NCI-H1092 (cell line): ENCODE results near the gene LCAT.
A peak's percentile ranks its signal among the peaks of the same experiment; 100 is the strongest.
"Not testable (repeated sequence)": the region's sequence is repeated elsewhere in the genome, so short reads cannot be mapped to it uniquely, and the experiment has no call there.

Experiments
- DNase-seq: peaks from one replicate; lab custom pipeline; 2025; lab: John Stamatoyannopoulos, UW

Gene LCAT

GRCh38 chr16:67931712-67932461 lies 12.0 kb downstream of the LCAT start, which contains the start of gene CTRL:
TSS of gene CTRL (minus strand) at chr16:67931862. CDS start at chr16:67931852, 10 bp downstream.
- no peak for DNase-seq

DNA sequence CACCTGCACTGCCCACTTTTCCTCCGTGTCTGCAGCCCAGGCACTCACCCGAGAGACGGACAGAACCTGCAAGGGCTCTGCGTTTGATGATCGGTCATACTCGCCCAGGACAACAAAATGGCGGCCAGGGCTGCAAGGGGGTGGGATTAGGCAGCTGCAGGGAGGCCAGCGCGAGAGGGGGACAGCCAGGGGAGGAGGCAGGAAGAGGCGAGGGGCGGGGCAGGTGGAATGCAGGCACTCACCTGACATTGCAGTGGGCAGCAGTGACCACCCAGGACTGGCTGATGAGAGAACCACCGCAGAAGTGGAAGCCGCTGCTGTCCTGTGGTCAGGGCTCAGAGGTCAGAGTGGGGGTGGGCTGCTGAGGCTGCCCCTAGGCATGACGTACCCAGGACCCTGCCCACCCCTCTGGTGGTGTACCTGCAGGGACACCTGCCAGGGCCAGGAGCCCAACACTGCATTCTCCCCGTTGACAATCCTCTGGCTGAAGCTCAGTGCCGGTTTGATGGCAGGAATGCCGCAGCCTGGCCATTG lies 13.2 kb downstream of the LCAT start:
- no peak for DNase-seq

- no peak for DNase-seq
These were observed 13.7 kb downstream of the LCAT start for GRCh38 chr16:67930191-67930590.

DNA sequence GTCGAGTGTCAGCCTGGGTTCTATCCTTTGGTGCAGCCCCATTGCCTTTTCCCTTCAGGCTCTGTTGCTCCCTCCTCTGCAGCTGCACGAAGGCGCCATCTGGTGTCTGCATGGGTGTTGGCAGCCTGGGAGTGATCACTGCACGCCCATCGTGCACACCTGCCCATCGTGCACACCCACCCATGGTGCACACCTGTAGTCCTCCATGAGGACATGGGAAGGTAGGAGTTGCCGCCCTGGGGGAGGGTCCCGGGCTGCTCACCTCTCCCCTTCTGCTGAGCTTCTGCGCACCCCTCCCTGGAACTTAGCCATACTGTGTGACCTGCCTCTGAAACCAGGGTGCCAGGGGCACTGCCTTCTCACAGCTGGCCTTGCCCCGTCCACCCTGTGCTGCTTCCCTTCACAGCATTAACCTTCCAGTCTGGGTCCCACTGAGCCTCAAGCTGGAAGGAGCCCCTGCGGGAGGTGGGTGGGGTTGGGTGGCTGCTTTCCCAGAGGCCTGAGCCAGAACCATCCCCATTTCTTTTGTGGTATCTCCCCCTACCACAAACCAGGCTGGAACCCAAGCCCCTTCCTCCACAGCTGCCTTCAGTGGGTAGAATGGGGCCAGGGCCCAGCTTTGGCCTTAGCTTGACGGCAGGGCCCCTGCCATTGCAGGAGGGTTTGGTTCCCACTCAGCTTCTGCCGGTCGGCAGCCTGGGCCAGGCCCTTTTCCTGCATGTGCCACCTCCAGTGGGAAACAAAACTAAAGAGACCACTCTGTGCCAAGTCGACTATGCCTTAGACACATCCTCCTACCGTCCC lies 15.2 kb downstream of the LCAT start:
- DNase-seq: peak; percentile 63

DNA sequence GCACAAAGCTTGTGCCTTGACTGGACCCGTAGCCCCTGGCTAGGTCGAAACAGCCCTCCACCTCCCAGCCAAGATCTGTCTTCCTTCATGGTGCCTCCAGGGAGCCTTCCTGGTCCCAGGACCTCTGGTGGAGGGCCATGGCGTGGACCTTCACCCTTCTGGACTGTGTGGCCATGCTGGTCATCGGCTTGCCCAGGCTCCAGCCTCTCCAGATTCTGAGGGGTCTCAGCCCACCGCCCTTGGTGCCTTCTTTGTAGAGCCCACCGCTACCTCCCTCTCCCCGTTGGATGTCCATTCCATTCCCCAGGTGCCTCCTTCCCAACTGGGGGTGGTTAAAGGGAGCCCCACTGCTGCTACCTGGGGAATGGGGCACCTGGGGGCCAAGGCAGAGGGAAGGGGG lies 15.8 kb downstream of the LCAT start:
- no peak for DNase-seq

DNA sequence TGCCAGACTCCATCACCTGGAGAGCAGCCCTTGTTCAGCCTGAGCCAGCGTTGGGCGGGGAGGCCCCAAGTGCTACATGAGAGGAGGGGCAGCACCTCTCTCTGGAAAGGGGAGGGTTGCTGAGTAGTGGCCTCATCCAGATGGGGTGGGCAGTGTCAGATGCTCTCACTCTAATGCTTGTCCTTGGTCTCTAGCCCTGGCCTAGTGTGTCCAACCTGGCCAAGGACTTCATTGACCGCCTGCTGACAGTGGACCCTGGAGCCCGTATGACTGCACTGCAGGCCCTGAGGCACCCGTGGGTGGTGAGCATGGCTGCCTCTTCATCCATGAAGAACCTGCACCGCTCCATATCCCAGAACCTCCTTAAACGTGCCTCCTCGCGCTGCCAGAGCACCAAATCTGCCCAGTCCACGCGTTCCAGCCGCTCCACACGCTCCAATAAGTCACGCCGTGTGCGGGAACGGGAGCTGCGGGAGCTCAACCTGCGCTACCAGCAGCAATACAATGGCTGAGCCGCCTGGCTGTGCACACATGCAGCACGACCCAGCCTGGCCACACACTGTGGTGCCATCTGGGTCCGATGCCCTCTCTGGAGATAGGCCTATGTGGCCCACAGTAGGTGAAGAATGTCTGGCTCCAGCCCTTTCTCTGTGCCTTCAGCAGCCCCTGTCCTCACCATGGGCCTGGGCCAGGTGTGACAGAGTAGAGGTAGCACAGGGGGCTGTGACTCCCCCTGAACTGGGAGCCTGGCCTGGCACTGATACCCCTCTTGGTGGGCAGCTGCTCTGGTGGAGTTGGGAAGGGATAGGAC lies 16.6 kb downstream of the LCAT start:
- no peak for DNase-seq

DNA sequence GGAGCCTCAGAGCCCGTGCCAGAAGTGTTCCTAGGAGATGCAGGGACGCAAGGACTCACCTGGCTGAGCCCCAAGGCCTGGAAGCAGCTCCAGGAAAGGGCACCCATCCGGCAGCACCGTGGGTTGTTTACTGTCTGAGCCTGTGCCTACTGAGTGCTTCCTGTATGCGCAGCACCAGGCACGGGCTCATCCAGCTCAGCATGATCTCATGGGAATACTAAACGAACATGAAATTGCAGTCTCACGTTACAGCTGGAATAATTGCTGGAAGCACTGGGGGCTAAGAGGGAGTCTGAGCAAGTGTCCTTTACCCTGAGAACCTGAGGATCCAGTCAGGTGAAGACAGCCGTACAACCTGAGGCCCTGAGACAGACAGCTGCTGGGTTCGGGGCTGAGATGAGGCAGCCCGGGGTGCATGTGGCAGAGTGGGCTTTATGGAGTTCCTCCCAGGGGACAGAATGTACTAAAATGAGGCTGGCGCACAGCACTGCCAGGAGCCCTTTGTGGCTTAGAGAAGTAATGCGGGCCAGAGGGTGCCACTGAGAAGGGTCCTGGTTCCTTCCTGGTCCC lies 17.7 kb downstream of the LCAT start:
- peak; percentile 90 for DNase-seq

DNA sequence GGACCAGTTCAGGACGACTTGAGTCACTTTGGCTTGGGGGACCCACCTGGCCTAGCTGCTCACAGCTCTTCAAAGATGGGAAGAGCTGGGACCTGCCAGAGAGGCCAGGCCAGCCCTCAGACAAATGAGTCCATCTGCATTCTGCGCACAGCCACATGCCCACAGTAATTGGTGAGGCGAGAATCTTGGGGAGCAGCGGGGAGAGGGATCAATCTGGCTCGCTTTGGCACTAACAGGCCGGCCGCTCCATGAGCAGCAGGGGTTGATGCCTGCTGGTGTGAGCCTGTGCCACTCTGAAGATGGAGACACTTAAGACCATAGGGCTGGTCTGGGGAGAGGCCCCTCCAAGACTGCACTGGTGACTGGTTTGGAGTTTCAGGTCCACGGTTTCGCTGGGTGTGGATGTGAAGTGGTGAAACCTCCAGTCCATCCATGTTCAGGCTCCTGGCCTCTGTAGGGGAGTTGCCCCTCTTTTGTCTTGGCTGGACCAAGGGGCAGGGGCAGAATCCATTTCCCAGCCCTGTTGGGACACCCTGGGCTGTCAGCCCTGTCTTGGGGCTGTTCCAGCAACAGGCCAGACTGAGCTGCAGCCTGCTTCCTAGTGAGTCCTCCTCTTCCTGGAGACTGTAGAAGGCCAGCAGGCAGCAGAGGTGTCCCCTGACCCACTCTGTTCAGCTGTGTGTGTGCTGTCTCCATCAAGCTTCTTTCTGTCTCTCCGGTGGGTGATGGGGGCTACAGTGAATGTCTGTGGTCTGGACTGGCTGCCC lies 19.6 kb downstream of the LCAT start:
- DNase-seq: no peak

DNA sequence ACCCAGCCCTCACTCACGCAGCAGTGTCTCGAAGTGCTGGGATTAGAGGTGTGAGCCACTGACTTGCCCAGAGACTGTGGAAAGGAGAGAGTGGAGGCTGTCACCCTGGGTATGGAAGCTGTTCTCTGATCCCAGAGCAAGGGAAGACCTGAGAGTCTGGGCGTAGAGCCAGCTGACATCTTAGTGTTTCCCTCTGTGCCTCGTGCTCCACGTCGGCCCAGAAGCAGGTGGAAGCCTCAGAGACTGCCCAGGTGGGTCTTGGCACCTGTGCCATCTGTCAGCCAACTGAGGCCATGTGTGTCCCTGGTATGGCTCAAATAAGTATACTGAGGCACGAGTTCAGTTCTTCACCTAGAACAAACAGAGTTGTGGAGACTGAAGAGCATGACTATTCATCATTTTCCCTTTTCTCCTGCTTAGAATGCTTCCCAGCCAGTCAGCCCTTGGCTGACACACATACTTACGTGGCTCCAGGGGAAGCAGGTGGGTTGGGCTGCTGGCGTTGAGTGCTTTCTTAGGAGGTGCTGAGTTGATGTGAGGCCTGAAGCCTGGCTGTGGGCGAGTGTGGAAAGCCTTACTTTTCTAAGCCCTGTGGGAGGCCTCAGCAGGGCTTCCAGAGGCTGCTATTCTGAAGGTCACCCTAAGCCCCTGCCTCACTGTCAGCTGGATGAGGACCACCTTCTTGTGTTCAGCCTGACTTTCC lies 20.4 kb downstream of the LCAT start:
- DNase-seq: peak; percentile 88

DNA sequence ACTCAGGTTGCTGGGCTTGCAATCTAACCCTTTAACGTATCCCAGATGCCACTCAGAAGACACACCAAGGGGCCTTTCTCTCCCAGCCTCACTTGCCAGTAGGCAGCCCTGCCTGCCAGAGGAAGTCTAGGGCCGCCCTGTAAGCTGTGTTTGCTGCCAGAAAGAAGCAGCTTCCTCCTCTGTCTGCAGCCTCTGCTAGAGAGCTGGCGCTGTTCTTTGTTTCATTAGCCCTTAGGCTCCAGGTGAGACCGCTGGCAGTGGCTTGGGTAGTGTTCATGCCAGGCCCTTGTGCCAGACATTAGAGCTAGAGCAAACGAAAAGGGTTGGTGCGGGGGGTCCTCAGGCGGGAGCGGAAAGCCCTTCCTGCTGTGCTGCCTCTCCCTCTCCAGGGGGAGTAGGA lies 21.2 kb downstream of the LCAT start:
- peak; percentile 96 for DNase-seq

- DNase-seq: no peak
These were observed 21.7 kb downstream of the LCAT start for GRCh38 chr16:67922221-67922620.

- DNase-seq: no peak
These were observed 24.2 kb downstream of the LCAT start for GRCh38 chr16:67919622-67920221.

DNA sequence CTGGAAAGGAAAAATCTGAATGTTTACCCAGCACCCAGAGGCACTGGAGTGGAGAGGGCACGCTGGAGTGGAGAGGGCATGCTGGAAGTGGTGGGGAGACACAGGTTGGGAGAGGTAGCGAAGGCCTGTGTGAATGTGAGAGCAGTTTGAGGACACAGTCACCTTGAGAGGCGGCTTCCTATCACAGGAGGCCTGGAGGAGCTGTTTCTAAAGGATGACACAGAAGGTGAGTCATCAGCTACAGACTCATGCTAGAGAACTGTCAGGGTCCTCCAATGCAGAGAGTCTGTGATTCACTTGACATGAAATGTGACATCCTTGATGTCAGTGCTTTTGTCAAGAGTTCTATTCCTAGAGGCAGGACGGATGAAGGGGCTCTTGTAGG lies 26.1 kb downstream of the LCAT start:
- DNase-seq: no peak

DNA sequence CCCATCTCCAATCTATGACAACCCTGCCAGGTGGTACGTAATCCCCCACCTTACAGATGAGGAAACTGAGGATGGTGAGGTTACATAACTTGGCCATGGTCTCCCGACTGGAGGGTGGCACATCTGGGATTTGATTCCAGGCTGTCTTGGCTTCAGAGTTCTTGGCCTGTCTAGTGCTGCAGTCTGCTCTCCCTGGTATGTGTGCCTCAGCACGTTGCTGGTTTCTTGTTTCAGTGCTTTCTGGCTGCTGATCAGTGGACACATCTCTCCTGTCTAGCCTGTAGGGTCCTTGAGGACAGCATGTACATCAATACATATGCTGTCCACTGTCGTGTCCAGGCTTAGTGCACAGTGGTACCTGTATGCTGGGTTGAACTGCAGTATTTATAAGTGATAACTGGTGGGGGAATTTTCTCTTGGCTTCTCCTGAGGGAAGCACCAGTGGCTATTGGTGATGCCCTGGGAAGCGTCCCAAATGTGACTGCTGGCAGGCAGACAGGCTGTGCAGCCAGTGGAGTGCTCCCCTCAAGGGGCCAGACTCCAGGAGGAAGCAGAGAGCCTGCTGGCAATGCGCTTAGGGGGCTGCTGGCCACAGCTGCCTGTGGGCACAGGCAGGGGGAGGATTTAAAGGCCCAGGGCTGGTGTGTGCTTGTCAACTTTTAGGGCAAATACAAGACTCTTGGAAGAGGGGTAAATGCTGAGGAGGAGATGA lies 26.6 kb downstream of the LCAT start:
- DNase-seq: peak; percentile 68

DNA sequence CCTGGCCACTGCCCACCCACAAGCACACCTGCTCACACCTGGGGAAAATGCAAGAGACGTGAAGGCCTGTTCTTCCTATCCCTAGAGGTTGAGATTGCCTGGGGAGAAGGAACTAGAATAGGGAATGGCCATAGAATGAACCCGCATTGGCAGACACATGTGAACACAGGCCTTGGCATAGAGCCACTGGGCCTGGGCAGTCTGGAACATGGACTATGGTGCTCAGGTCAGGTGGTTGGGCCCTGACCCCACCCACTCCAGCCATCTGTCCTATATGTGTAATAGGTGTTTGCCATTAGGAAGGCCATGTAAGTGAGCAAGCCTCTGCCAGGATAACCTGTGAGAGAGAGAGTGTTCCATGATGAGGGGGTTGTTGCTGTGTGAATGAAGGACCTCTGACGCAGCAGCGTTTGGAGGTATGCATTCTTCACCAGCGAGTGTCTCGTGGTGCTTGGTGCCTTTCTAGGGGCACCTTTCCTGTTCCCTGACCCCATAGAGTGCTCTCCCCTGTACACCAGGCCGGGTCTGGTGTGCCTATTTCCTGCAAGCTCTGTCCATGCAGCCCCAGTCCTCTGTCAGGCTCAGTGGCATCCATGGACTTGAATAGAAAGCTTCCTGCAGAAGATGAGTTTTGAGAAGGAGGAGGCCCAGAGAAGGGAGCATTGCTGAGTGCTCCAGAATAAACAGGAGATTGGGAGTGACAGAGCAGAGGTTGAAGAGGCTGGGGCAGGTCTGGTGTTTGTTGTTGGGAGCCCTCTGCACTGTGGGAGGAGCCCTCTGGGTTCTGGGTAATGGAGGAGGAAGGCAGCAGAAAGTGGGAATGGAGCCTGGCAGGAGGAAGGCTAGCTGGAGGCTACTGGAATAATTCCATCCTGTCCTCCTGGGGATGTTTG lies 27.8 kb downstream of the LCAT start:
- DNase-seq: no peak

DNA sequence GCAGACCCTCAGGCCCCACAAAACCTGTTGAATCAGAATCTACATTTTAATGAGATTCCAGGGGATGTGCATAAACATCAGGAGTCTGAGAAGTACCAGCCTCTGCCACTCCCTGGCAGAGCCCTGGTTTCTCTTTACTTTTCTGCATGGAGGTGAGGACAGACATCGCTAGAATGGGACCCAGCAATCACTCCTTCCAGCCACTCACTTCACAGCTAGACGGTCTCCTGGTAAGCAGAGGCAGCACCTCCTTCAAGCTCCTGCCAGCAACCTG lies 28.5 kb downstream of the LCAT start:
- DNase-seq: not testable (repeated sequence)

GRCh38 chr16:67914758-67915495 lies 29.0 kb downstream of the LCAT start:
- DNase-seq: no peak

DNA sequence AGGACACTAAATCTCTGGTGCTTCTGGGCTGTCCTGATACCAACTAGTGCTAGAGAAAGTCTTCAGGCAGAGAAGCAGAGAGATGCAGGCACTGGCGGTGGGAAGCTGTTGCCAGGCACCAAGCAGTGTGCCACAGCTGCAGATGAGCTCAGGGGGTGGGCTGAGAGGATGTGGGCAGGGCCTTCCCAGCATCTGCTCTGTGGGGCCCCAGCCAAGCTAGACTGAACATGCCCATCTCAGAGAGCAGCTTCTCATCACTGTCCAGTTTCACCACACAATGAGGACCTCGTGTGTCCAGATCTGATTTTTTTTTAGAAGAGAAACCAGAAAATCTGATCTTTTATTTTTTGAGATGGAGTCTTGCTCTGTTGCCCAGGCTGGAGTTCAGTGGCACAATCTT lies 33.8 kb downstream of the LCAT start:
- no peak for DNase-seq
